ENCODE measurements around the gene GRPEL1. TPM values are rescaled to one million over a fixed set of nuclear protein-coding genes. Genes with fewer than 3 reads are reported as not detected.

Gene GRPEL1
- polyA plus RNA-seq, 1 donor from 2014 or later, result 28.5 TPM

DNA sequence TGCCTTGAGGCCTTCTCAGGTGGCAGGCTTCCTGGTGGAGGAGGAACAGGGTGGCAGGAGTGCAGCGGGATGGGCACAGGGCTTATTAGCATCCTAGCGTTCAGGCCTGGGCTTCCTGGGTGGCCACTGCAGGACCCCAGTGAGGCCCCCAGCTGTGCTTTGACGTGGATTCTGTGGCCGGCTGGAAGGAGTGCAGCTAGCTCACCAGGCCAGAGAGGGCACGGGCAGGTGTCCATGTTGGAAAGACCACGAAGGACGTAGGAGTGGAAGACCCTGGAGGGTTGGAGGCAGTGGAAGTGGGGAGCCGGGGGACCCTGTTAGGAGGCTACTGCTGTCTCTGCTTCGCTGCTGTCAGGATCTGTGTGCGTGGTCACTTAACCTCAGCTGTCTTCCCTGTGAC is 37.9 kb downstream of the GRPEL1 start:
- no peak for TF ChIP-seq POLR2AphosphoS5 (IDR thresholded peaks at IDR 0.05)
- TF ChIP-seq, protein P1, sequence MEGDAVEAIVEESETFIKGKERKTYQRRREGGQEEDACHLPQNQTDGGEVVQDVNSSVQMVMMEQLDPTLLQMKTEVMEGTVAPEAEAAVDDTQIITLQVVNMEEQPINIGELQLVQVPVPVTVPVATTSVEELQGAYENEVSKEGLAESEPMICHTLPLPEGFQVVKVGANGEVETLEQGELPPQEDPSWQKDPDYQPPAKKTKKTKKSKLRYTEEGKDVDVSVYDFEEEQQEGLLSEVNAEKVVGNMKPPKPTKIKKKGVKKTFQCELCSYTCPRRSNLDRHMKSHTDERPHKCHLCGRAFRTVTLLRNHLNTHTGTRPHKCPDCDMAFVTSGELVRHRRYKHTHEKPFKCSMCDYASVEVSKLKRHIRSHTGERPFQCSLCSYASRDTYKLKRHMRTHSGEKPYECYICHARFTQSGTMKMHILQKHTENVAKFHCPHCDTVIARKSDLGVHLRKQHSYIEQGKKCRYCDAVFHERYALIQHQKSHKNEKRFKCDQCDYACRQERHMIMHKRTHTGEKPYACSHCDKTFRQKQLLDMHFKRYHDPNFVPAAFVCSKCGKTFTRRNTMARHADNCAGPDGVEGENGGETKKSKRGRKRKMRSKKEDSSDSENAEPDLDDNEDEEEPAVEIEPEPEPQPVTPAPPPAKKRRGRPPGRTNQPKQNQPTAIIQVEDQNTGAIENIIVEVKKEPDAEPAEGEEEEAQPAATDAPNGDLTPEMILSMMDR (IDR thresholded peaks at IDR 0.05; ENCODE audit: poor library complexity, severe bottlenecking), result no peak
- TF ChIP-seq, protein P2, sequence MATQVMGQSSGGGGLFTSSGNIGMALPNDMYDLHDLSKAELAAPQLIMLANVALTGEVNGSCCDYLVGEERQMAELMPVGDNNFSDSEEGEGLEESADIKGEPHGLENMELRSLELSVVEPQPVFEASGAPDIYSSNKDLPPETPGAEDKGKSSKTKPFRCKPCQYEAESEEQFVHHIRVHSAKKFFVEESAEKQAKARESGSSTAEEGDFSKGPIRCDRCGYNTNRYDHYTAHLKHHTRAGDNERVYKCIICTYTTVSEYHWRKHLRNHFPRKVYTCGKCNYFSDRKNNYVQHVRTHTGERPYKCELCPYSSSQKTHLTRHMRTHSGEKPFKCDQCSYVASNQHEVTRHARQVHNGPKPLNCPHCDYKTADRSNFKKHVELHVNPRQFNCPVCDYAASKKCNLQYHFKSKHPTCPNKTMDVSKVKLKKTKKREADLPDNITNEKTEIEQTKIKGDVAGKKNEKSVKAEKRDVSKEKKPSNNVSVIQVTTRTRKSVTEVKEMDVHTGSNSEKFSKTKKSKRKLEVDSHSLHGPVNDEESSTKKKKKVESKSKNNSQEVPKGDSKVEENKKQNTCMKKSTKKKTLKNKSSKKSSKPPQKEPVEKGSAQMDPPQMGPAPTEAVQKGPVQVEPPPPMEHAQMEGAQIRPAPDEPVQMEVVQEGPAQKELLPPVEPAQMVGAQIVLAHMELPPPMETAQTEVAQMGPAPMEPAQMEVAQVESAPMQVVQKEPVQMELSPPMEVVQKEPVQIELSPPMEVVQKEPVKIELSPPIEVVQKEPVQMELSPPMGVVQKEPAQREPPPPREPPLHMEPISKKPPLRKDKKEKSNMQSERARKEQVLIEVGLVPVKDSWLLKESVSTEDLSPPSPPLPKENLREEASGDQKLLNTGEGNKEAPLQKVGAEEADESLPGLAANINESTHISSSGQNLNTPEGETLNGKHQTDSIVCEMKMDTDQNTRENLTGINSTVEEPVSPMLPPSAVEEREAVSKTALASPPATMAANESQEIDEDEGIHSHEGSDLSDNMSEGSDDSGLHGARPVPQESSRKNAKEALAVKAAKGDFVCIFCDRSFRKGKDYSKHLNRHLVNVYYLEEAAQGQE (IDR thresholded peaks at IDR 0.05; ENCODE audit: borderline replicate concordance), result no peak
- Histone ChIP-seq H3K9me2 (ENCODE audit: insufficient read depth, low read length) (no peaks in the 10 kb centered on the region), H3K27ac (ENCODE audit: low read length) (no peak overlapping the region), H3K4me3 (ENCODE audit: low read length) (no peak overlapping the region), H3K79me2 (replicated peaks; ENCODE audit: insufficient read depth, low read length) (no peaks in the 10 kb centered on the region), H3F3A (ENCODE audit: insufficient read depth, low read length, poor library complexity, severe bottlenecking) (no peaks in the 10 kb centered on the region), H3K36me3 (ENCODE audit: insufficient read depth, low read length) (no peaks in the 10 kb centered on the region), H2AFZ (ENCODE audit: low read depth, low read length) (no peak overlapping the region), H3K9me3 (ENCODE audit: low read length) (no peaks in the 10 kb centered on the region), H3K9ac (ENCODE audit: low read length) (no peak overlapping the region), H3K4me2 (ENCODE audit: low read length) (no peak overlapping the region), H3K27me3 (ENCODE audit: insufficient read depth, low read depth, low read length) (no peaks in the 10 kb centered on the region), H4K20me1 (ENCODE audit: insufficient read depth) (no peaks in the 10 kb centered on the region)

DNA sequence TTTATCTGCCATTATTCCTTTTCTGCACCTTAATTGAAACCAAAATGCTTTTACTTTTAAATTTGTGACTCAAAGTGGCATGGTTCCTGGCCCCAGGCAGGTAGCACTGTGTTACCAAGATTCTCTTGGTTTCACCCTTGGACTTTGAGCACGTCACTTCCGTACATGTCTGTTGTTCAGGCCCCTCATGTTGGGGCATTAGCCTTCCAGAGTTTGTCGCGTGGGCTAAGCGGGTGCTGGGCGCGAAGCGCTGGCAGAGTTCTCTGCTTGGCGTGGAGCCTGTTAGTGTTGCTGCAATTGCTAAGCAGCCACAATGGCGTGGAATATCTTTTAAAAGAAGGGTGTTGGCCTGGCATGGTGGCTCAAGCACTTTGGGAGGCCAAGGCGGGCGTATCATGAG is 38.7 kb downstream of the GRPEL1 start:
- Histone ChIP-seq H3K4me2 (ENCODE audit: low read length) (no peak overlapping the region), H3F3A (ENCODE audit: insufficient read depth, low read length, poor library complexity, severe bottlenecking) (no peaks in the 10 kb centered on the region), H3K79me2 (replicated peaks; ENCODE audit: insufficient read depth, low read length) (no peaks in the 10 kb centered on the region), H3K4me3 (ENCODE audit: low read length) (no peak overlapping the region), H3K27me3 (ENCODE audit: insufficient read depth, low read depth, low read length) (no peaks in the 10 kb centered on the region), H3K9me3 (ENCODE audit: low read length) (no peaks in the 10 kb centered on the region), H3K9me2 (ENCODE audit: insufficient read depth, low read length) (no peaks in the 10 kb centered on the region), H4K20me1 (ENCODE audit: insufficient read depth) (no peaks in the 10 kb centered on the region), H2AFZ (ENCODE audit: low read depth, low read length) (no peak overlapping the region), H3K9ac (ENCODE audit: low read length) (no peak overlapping the region), H3K36me3 (ENCODE audit: insufficient read depth, low read length) (no peaks in the 10 kb centered on the region), H3K27ac (ENCODE audit: low read length) (no peak overlapping the region)
- TF ChIP-seq POLR2AphosphoS5 (IDR thresholded peaks at IDR 0.05), result no peak
- TF ChIP-seq EP300 (conservative IDR thresholded peaks at IDR 0.05; ENCODE audit: poor library complexity, severe bottlenecking), result no peak
- TF ChIP-seq RAD21 (conservative IDR thresholded peaks at IDR 0.05), result no peak
- no peak for TF ChIP-seq TAF1 (IDR thresholded peaks at IDR 0.05; ENCODE audit: low read depth)
- TF ChIP-seq MXI1 (conservative IDR thresholded peaks at IDR 0.05; ENCODE audit: poor library complexity, severe bottlenecking), result no peak
- no peak for TF ChIP-seq EZH2 (IDR thresholded peaks at IDR 0.05; ENCODE audit: borderline replicate concordance, insufficient read depth, low read length, poor library complexity, severe bottlenecking)

DNA sequence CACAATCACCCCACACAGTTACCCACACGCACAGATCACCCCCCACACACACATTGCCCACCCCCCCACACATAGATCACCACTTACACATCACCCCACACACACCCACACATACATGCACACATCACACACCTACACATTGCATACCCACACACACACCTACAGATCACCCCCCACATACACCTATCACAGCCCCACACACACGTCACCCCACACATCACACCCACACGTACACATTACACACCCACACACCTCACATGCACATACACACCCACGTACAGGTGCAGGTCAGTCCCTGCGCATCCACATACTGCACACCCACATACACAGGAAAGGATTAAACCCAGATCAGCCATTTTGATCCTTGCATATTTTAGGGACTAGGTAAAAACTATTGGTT is 40.0 kb downstream of the GRPEL1 start:
- H3K4me3 ChIP-seq (ENCODE audit: low read length), result no peak overlapping the region
- TF ChIP-seq, protein P2 (IDR thresholded peaks at IDR 0.05; ENCODE audit: borderline replicate concordance), result no peak
- TF ChIP-seq MXI1 (conservative IDR thresholded peaks at IDR 0.05; ENCODE audit: poor library complexity, severe bottlenecking), result no peak
- TF ChIP-seq RAD21 (conservative IDR thresholded peaks at IDR 0.05), result no peak
- no peak for TF ChIP-seq POLR2AphosphoS5 (IDR thresholded peaks at IDR 0.05)
- no peak for TF ChIP-seq TAF1 (IDR thresholded peaks at IDR 0.05; ENCODE audit: low read depth)
- H3F3A ChIP-seq (ENCODE audit: insufficient read depth, low read length, poor library complexity, severe bottlenecking), result no peaks in the 10 kb centered on the region
- H3K27me3 ChIP-seq (ENCODE audit: insufficient read depth, low read depth, low read length), result no peaks in the 10 kb centered on the region
- H3K9me3 ChIP-seq (ENCODE audit: low read length), result no peaks in the 10 kb centered on the region
- H2AFZ ChIP-seq (ENCODE audit: low read depth, low read length), result no peak overlapping the region
- H3K27ac ChIP-seq (ENCODE audit: low read length), result no peak overlapping the region
- no peaks in the 10 kb centered on the region for H3K9me2 ChIP-seq (ENCODE audit: insufficient read depth, low read length)
- H3K4me2 ChIP-seq (ENCODE audit: low read length), result no peak overlapping the region
- H3K36me3 ChIP-seq (ENCODE audit: insufficient read depth, low read length), result no peaks in the 10 kb centered on the region
- H4K20me1 ChIP-seq (ENCODE audit: insufficient read depth), result no peaks in the 10 kb centered on the region
- no peaks in the 10 kb centered on the region for H3K79me2 ChIP-seq (replicated peaks; ENCODE audit: insufficient read depth, low read length)
- H3K9ac ChIP-seq (ENCODE audit: low read length), result no peak overlapping the region

Measured in neural cell (in vitro differentiated cells).